HT1080 (cell line): Measurements from ENCODE around the gene HOXB7. TPM values are rescaled to one million over a fixed set of nuclear protein-coding genes. Genes with fewer than 3 reads are reported as not detected.

ENCODE experiments used
- DNase-seq: peaks from one replicate; pipeline ENCODE4 v3.0.0-alpha.2; 2015; ENCODE audit warnings: low read depth
- total RNA-seq: library from RNA; depleted of rRNA; stranded (reverse); fragments of >200 nt; shearing (Covaris generic); gene quantifications from 2 replicates; pipeline ENCODE4 v1.2.3, GENCODE V29; 2014

HOXB7 gene
- total RNA-seq, 1 experiment from 2014 or later, result 17.8 TPM

DNA sequence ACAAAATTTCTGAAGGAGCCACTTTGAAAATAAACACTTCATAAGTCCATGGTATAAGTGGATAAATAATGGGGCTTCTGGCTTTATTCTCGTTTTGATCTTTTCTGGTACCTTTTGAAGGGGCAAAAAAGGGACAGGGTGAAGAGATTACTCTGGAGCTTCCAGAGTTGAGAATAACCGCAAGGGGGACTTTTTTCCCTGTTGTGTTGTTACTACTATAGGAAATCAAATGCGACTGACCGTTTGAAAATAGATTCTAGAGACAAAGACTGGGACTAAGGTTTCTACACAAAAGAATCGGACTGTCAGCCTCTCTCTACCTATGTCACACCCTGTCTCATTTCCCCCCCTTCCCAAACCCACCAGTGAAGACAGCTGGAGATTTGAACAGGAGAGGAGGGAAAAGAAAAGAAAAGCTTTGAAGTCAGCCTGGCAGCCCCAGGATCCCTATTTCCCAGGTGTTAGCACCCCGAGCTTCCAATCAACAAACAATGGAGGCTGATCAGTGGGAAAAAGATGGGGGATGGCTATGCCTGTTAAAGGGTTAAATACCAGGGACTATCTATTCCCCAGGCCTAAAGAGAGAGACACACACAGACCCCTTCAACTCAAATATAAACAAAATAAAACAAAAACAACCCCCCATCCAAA, 41.0 kb downstream of the HOXB7 start:
- no peak for DNase-seq

DNA sequence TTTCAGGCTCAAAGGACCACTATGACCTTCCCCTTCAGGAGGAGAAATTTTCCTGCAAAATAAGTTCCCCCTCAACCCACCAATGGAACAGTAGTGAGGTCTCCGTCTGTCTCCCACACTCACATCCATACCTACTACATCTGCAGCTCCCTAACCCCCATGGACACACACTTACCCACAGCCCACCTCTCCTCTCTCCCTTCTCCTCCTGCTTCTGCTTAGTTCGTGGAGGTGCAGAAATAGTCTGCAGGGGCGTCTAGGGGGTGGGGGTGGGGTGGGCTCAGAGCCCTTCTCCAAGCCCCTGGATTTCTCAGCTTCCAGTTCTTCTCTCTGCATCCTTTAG, 41.6 kb downstream of the HOXB7 start:
- DNase-seq, result no peak

DNA sequence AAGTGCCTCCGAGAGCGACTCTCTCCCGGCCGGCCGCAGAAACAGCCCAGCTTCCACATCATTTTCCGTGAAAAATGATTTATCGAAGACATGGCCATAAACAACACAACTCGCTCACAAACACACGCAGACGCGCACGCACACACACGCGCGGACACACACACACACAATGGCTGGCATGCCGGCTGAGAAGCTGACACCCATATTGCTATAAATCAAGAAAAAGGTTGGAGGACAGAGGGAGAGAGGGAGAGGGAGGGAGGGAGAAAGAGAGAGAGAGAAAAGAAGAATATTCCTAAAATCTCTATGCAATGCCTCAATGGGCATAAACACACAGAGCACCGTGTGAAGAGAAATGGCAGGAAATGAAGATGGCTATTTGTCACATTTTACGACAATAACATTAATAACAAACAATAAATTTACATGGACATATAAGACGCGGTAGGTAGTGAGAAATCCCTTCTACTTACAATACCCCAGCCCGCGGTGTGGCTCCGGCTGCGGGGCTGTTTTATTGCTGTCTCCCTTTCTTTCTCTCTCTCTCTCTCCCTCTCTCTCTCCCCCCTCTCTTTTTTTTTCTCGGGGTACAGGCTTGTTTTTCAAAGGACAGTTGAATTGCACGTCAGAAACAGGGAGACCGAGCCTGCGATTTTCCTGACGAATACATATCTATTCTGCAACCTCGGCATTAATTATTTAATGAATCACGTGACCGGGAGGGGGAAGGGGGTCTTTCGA, 42.1 kb downstream of the HOXB7 start:
- no peak for DNase-seq

DNA sequence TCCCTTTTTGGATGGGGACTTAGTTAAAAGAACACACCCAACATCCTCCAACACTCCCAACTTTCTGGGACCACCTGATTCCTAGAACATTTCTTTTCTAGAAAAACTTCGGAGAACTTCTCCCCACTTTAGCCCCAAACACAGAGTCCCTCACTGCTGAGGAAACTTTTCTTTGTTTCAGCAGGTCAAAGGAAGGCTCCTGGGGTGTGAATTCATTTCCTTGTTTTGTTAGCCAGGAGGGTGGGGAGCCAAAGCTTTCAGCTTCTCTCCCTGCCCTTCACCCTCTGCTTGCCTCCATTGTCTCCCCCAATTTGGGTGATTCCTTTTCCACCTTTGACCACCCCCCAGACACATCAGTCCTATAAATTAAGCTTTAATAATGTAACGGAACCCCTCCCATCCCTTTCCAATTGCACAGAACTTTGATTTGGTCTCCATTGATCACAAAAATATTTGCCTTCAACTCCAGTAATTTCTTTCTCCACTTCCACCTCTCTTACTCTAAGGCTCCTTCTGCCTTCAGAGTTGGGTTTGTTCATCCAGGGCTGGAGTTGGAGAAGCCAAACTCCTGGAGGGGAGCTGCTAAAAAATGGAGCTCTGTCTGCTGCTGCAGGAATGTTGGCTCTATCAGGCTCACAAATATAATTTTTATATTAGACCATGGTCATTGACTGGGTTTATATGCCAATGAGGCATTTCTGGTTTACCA, 43.0 kb downstream of the HOXB7 start:
- DNase-seq, result no peak

DNA sequence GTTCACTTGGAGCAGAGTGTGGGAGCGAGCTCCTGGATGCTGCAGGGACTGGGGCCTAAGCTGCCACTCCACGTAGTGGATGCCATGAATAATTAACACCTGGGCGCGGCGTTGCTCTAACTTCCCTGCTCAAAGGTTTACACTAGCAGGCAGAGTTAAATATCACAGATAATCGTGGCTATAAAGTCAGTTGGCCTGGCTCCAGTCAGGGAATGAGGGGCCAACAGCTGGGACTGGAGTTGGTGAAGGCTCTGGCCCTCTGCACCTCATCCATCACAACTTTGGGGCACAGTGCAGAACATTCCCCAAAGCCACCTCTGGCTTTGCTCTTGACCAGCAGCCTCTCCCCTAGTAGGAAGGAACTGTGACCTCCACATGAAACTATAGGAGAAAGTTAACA, 43.6 kb downstream of the HOXB7 start:
- no peak for DNase-seq

DNA sequence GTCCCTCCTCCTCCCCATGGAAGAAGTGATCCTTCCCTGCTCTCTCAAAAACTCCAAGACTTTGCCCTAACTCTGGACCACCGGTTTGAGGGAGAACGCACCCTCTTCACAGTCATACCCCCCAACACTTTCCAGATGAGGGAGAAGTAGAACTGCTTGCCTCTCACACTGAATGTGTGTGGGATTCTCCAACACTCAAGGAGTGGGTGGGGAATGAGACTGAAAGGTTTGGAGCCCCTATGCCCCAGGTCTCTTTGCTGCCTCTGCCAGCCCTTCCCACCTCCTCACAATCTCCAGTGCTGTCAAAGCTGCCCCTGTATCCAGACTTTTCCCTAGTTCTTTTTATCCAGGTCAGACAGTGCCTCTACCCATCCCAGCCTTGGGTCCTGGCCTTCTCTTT, 44.1 kb downstream of the HOXB7 start:
- DNase-seq, result no peak

DNA sequence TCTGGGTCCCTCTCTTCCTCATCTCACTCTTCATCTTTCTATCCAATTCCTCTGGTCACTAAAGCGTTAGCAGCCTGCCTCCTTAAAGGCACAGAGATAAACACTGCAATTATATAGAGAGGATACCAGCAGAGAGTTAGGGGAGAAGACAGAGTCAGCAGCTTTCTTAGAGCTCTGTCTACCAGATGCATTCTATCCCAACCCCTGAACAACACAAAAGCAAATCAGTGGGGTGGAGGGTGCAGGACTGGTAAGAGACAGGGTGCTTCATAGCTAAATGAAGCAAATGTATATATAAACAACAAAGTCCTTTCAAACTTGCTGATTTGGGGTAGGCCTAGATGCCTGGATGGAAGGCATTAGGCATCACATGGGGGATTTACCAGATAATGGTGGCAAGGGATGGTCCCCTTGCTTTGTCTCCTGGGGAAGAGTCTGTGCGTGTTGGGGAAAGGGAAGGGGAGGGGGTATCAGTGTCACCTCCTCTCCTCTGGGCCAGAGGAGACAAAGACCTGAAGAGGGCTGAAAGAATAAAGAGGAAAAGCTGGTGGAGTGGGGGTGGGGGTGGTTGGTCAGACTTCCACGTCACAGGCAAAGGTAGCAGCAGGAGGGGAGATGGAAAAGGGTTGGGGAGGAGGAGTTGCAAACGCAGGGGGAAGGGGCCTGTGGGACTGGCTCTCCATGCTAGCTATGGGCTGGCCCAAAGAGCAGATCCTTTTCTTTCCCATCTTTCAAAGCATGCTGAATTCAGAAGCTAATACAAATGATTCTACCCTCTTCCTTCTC, 44.7 kb downstream of the HOXB7 start:
- no peak for DNase-seq

DNA sequence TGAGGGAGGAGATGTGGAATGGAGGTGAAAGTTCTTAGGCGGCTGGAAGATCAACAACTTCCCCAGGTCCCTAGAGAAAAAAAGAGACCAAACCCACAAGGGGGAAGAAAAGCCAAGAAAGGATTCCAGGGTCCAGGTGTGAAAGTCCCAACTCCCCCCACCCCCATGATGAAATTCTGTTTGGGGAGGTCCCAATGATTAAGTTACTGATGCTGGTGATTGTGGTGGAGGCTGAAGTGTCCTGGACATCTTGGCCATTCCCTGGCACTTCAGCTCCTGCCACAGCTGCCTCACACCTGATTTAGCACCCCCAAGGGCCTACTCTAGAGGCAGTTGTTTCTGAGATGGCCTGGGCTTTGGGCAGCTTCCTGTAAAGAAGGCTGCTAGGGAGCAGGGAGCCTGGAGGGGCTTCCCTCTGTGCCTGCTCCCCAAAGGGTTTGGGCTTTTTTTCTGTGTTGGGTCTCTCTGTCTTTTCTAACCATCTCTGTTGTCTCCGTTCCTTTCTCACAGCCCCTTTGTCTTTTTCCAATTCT, 45.7 kb downstream of the HOXB7 start:
- no peak for DNase-seq

DNA sequence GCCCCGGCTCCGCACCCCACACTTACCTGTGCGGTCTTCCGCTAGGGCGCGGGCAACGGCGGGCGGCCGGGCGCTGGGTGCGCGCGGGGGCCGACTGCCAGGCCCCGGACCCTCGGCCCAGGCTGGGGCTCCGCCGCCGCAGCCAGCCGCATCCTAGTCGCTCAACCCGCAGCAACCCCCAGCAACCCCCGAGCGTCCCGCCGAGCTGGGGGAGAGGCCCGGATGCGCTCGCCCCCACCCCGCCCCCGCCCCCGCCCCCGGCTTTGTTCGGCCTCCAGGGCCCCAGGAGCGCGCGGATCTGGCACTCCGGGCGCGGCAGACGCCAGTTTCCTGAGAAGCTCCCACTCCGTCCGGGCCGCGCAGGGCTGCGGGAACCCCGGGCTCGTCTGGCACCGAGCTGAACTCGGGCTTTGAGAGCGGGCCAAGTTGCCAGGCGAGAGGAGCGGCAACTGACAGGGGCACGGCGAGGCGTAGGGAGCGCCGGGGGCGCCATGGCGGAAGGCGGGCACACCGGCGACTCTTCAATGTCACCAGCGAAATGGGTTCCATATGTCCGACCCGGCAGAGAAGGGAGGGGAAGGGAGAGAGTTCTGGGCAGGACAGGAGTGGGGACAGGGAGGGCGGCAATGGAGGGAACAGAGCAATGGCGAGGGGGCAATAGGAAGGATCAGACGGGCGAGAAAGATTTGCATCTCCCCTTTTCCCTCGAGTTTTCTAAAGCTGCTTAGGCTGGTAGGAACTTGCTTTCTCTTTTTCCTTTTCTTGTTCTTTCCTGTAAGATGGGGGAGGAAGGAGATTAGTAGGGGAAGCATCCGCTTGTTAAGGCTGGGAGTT, 46.4 kb downstream of the HOXB7 start:
- DNase-seq, result no peak

DNA sequence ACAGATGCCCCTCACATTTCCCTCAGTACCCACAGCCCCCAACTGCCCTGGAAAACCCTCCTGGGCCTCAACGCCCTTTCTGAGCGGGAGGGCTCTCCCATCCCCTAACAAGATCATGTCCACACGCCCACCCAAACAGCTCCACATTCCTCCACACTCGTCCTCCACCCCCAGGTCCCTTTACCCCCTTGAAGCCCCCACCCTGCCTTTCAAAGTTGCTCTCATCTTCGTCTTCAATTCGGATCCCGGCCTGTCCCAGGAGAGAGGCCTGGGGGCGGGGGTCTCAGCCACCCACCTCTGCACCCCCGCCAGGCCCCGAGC, 47.0 kb downstream of the HOXB7 start:
- no peak for DNase-seq

DNA sequence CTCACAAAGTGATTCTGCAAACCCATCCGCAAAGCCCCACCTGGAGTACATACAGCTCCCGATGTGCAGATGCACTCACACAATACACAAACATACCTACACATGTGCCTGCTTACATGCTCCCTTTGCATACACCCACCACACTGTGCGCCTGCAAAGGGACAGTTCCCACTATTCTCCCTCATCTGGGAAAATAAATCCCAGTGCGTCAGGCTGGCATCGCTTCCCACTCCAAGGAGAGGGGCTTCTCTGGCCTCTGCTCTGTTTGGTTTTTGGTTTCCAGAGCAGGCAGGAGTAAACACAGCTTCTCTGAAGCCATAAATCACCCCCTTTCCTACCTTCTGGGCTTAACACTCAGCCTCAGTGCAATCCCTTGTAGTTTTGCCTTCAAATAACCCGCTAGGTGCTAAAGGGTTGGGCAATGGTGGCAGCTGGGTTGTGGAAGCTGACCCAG, 47.4 kb downstream of the HOXB7 start:
- DNase-seq, result no peak

DNA sequence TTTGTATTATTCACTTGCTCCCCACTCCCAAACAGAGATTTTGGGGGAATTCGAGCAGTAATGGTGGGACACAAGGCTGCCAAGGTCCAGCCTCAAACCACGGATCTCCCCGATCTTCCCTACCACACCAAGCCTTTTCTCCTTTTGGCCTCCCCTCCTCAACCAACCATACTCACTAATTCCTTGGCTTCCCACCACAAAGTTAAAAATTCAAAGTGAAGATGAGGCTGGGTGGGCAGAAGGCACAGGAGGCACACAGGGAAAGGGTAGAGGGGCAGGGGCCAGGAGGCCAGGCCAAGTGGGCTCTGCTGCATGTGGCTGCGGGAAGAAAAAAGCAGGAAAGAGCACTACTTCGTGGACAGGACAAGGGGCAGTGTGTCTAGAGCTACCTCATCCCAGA, 47.9 kb downstream of the HOXB7 start:
- DNase-seq, result no peak

DNA sequence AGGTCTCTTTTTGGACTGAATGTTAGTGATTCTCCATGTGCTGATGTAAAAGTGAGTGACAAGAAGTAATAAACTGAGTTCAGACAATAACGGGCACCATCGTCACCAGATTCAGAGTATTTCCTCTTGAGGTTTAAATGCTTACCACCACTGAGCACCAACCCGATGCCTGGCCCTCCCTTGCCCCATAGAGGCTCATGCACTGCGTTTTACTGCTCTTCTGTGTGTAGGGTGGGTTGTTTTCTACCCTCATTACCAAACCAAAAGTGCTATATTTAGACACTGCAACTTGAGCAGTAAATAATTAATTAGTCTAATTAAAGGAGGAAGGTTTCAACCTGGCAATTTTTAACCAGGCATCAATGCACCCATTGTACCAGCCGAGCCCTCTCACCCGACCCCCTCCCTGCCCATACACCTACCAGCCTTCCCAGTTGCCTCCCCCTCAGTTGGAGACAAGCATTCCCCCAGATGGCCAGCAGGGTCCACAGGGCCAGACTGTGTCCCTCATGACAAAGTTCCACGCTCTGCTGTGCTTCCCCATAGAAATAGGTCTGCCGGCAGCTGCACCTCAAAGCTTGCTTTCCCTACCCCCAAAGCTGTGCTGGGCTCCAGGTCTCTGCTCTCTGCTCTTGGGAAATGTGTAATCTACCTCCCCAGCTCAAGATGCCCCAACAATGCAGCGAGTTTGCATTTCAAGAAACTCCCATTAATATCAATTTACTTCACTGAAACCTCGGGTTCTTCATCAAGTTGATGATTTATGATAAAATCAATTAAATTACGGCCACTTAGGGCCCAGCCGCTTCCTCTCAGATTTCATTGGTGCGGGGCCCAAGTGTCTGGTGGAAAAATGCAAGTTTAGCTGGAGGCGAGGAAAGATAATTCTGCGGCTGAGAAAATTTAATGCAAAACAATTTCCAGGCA, 48.7 kb downstream of the HOXB7 start:
- no peak for DNase-seq

DNA sequence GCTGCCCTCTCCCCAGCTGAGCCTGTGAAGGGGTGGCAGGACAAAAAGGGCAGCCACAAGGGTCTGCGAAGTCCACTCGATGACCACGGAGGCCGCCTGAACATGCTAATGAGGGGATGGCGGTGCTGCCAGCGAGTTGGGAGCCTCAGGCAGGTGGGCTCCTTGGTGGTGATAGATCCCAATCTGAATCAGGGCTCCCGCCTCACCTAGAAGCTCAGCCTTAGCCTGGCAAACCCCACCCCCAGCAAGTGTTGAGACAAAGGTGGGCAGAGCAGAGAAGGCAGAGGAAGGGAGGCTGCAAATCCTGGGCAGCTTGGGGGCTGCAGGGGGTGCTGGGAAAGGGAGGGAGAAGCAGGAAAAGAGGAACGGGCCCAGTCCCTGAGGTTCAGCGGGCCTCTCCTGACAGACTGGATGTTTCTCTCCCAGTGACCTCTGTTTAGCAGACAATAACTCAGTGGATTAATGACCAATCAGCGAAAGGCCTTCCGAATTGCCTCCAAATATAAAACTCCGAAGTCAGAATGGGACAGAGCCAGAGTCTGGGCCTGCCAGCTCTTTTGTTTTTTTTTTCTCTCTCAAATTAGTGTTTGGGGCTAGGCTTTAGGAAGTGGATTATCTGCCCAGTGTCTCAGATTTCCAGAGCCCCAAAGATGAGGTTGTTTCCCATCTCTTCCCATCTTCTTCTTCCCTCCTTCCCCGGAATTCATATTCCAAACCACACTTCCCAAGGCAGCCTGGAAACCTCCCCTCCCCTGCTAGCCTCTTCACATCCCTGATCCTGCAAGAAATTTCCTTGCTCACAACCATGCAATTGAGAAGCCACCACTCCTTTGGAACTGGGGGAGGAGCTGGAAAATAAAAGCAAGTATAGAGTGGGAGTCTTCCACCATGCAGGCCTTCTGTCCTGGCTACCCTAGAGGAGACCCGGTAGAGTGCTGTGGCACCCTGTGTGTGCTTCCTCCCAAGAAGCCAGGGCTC, 50.7 kb downstream of the HOXB7 start:
- DNase-seq, result no peak

DNA sequence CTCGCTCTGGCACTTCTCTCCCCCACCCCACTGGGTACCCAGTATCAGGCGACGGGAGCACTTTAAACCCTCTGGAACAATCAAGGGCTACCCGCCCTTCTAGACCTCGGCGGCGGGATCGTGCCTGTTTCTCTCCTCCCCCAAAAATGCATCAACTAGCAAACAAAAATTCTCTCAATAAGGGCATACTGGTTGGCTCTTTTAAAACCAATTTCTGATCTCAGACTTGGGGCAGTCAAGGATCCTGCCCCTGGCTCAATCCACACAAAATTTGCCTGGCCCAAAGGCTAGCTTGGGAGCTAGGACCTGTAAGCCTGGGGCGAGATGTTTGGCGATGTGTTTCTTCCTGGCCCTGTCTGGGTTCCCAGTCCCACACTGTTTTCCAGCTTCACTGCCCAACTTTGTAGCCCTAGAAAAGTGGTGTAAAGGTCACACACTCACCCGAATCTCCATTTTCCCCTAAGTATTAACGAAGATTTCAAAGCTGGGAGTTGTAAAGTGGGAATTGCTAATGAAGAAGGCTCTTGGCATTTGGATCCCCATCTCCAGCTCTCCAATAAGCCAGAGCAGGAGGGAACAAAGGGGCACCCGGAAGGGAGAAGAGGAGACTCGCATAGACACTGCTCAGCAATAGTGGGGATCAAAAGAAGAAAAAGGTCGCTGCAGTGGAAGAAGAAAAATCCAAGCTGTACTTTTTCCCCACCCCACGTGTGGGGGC, 51.5 kb downstream of the HOXB7 start:
- no peak for DNase-seq

DNA sequence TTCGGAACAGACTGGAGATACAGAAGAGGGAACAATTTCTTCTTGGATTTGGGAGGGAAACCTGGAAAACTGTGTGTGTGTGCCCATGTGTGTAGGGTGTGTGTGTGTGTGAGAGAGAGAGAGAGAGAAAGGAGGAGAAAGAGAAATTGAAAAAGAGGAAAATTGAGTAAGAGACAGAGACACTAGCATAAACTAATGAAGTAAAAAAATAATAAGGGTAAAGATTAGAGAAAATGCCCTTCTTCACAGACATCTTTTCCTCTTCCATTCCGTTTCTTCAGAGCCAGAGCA, 52.0 kb downstream of the HOXB7 start:
- no peak for DNase-seq

DNA sequence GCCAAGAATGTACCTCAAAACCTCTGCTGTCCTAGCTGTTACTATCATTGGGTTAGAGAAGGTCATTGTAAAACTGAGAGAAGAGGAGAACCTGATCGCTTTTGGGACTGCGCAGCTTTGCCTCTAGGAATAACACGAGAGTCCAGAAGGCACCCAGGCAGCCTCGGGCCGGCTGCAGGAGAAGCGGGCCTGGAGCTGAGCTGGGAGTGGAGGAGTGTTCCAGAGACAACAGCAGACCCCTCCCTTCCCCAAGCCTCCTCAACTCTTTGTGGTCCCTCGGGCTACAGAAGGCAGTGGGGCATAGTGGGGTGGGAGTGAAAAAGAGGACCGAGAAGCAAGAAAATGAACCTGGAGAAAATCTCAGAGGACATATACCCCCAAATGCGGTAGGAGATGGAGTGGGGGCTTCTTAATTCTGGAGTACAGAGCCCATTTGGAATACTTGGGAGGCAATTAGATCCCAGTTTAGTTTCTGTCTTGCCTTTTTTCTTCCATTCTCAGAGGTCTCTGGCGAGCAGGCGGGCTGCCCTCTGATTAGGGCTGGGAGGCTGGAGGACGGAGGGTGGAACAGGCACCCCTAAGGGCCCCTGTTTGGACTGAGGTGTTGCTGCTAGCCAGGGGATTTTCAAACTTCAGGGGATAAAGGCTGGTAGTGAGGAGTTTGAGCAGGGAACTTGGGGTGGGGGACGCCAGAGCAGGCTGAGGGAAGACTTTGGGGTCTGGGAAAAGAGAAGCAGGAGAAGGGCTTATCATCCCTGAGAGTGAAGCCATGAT, 52.6 kb downstream of the HOXB7 start:
- no peak for DNase-seq
